ENCODE measurements around the gene SKP2.

DNA sequence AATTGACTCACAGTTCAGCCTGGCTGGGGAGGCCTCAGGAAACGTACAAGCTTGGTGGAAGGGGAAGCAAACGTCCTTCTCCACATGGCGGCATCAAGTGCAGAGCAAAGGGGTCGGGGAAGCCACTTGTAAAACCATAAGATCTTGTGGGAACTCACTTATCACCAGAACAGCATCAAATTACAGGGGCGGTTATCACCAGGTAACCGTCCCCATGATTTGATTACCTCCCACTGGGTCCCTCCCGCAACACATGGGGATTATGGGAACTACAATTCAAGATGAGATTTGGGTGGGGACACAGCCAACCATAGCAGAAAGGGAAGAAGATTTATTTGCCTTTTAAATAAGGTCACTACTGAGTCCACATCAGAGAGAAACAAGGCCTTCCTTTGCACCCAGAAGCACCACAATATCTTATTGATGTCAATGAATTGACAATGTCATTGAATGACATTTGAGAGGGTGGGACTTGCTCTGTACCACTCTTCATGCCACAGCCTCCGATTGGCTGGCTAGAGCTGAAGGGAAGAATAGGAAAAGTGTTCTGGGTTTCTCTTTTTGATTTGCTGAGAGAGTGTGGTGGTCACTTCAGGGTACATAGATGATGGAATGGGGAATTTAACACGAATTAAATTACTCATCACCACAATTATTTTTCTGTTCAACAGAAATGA lies 11.0 kb downstream of the SKP2 start:
- TF ChIP-seq, protein P1, sequence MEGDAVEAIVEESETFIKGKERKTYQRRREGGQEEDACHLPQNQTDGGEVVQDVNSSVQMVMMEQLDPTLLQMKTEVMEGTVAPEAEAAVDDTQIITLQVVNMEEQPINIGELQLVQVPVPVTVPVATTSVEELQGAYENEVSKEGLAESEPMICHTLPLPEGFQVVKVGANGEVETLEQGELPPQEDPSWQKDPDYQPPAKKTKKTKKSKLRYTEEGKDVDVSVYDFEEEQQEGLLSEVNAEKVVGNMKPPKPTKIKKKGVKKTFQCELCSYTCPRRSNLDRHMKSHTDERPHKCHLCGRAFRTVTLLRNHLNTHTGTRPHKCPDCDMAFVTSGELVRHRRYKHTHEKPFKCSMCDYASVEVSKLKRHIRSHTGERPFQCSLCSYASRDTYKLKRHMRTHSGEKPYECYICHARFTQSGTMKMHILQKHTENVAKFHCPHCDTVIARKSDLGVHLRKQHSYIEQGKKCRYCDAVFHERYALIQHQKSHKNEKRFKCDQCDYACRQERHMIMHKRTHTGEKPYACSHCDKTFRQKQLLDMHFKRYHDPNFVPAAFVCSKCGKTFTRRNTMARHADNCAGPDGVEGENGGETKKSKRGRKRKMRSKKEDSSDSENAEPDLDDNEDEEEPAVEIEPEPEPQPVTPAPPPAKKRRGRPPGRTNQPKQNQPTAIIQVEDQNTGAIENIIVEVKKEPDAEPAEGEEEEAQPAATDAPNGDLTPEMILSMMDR (IDR thresholded peaks at IDR 0.05; ENCODE audit: insufficient read depth, low read depth, low read length): no peak
- no peak for TF ChIP-seq EZH2 (IDR thresholded peaks at IDR 0.05; ENCODE audit: insufficient read depth, low read length)

Data from astrocyte (in vitro differentiated cells and primary cell).